SK-N-SH treated with all-trans-retinoic acid at 6 μM for 48 hours (cell line): Measurements from ENCODE around the gene LYPD6B.

Experiments used
- ARNTL ChIP-seq: fragments of 450-650 bp; formaldehyde crosslinking; IDR thresholded peaks from 2 replicates; pipeline ENCODE4 v1.5.0; 2020; ENCODE audit warnings: low read depth, mild to moderate bottlenecking, moderate library complexity, borderline replicate concordance
- CSDC2 ChIP-seq: fragments of 250-450 bp; sonication (Bioruptor Pico); IDR thresholded peaks from 2 replicates; pipeline ENCODE4 v1.5.0; 2020; ENCODE audit warnings: mild to moderate bottlenecking, moderate library complexity
- ESRRG ChIP-seq: fragments of 250-450 bp; sonication (Bioruptor Pico); IDR thresholded peaks from 2 replicates; pipeline ENCODE4 v1.6.1; 2021; ENCODE audit warnings: mild to moderate bottlenecking
- GLIS3 ChIP-seq: fragments of 250-450 bp; sonication (Bioruptor Pico); IDR thresholded peaks from 2 replicates; pipeline ENCODE4 v1.5.0; 2020; ENCODE audit warnings: mild to moderate bottlenecking, moderate library complexity
- RARB ChIP-seq: fragments of 250-450 bp; sonication (Bioruptor Pico); IDR thresholded peaks from 2 replicates; pipeline ENCODE4 v1.8.0; 2021; ENCODE audit warnings: mild to moderate bottlenecking, moderate library complexity
- TCF4 ChIP-seq: fragments of 250-450 bp; sonication (Bioruptor Pico); IDR thresholded peaks from 2 replicates; pipeline ENCODE4 v1.8.0; 2021; ENCODE audit warnings: mild to moderate bottlenecking, moderate library complexity, borderline replicate concordance
- ZFP3 ChIP-seq: fragments of 250-450 bp; sonication (Bioruptor Pico); IDR thresholded peaks from 2 replicates; pipeline ENCODE4 v1.5.0; 2020; ENCODE audit warnings: mild to moderate bottlenecking, moderate library complexity
- ZFP30 ChIP-seq: fragments of 450-650 bp; formaldehyde crosslinking; IDR thresholded peaks from 2 replicates; pipeline ENCODE4 v1.5.0; 2022; ENCODE audit warnings: mild to moderate bottlenecking, moderate library complexity
- ZNF565 ChIP-seq: fragments of 450-650 bp; formaldehyde crosslinking; conservative IDR thresholded peaks from 2 replicates; pipeline ENCODE4 v1.5.0; 2020; ENCODE audit warnings: low read depth, mild to moderate bottlenecking, moderate library complexity
- TF ChIP-seq, protein P1 (sequence below): fragments of 250-450 bp; sonication (Bioruptor Pico); IDR thresholded peaks from 2 replicates; pipeline ENCODE4 v1.8.0; 2021; ENCODE audit warnings: low read depth, mild to moderate bottlenecking, moderate library complexity, borderline replicate concordance
- TF ChIP-seq, protein P2 (sequence below): fragments of 250-450 bp; sonication (Bioruptor Pico); IDR thresholded peaks from 2 replicates; pipeline ENCODE4 v1.5.1; 2020; ENCODE audit warnings: low read depth, mild to moderate bottlenecking, moderate library complexity
- TF ChIP-seq, protein P3 (sequence below): fragments of 250-450 bp; sonication (Bioruptor Pico); IDR thresholded peaks from 2 replicates; pipeline ENCODE4 v1.5.0; 2020; ENCODE audit warnings: mild to moderate bottlenecking, moderate library complexity
- TF ChIP-seq, protein P4 (sequence below): fragments of 250-450 bp; sonication (Bioruptor Pico); IDR thresholded peaks from 2 replicates; pipeline ENCODE4 v1.8.0; 2020; ENCODE audit warnings: mild to moderate bottlenecking, moderate library complexity, borderline replicate concordance
- TF ChIP-seq, protein P5 (sequence below): fragments of 250-450 bp; sonication (Bioruptor Pico); IDR thresholded peaks from 2 replicates; pipeline ENCODE4 v1.5.1; 2021; ENCODE audit warnings: mild to moderate bottlenecking, moderate library complexity

DNA sequence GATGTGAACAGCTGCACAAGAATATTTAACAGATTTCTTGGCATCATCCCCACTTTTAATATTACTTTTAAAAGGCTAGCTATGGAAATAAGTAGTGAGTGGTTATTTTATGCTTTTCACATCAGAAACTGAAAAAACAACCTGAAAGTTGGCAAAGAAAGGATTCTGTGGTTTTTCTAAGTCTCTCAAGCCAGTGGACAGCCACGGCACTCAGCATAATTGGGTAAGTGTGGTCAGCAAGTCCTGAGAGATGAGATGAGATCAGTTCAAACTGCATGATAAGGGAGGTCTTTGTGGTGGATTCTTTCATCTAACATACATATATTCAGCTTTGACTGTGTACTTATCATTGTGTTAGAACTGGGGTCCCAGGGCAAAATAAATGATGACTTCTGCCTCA is 105.2 kb downstream of the LYPD6B start:
- no peak for TF ChIP-seq TCF4 (CRISPR knock-in tag)
- TF ChIP-seq, protein P1, sequence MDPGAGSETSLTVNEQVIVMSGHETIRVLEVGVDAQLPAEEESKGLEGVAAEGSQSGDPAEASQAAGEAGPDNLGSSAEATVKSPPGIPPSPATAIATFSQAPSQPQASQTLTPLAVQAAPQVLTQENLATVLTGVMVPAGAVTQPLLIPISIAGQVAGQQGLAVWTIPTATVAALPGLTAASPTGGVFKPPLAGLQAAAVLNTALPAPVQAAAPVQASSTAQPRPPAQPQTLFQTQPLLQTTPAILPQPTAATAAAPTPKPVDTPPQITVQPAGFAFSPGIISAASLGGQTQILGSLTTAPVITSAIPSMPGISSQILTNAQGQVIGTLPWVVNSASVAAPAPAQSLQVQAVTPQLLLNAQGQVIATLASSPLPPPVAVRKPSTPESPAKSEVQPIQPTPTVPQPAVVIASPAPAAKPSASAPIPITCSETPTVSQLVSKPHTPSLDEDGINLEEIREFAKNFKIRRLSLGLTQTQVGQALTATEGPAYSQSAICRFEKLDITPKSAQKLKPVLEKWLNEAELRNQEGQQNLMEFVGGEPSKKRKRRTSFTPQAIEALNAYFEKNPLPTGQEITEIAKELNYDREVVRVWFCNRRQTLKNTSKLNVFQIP (CRISPR knock-in tag), result no peak
- TF ChIP-seq, protein P2, sequence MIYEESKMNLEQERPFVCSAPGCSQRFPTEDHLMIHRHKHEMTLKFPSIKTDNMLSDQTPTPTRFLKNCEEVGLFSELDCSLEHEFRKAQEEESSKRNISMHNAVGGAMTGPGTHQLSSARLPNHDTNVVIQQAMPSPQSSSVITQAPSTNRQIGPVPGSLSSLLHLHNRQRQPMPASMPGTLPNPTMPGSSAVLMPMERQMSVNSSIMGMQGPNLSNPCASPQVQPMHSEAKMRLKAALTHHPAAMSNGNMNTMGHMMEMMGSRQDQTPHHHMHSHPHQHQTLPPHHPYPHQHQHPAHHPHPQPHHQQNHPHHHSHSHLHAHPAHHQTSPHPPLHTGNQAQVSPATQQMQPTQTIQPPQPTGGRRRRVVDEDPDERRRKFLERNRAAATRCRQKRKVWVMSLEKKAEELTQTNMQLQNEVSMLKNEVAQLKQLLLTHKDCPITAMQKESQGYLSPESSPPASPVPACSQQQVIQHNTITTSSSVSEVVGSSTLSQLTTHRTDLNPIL (CRISPR knock-in tag), result no peak
- no peak for TF ChIP-seq ZFP30 (CRISPR knock-in tag)
- no peak for TF ChIP-seq ZFP3 (CRISPR knock-in tag)
- TF ChIP-seq ZNF565 (CRISPR knock-in tag), result no peak
- TF ChIP-seq GLIS3, result no peak
- TF ChIP-seq, protein P3, sequence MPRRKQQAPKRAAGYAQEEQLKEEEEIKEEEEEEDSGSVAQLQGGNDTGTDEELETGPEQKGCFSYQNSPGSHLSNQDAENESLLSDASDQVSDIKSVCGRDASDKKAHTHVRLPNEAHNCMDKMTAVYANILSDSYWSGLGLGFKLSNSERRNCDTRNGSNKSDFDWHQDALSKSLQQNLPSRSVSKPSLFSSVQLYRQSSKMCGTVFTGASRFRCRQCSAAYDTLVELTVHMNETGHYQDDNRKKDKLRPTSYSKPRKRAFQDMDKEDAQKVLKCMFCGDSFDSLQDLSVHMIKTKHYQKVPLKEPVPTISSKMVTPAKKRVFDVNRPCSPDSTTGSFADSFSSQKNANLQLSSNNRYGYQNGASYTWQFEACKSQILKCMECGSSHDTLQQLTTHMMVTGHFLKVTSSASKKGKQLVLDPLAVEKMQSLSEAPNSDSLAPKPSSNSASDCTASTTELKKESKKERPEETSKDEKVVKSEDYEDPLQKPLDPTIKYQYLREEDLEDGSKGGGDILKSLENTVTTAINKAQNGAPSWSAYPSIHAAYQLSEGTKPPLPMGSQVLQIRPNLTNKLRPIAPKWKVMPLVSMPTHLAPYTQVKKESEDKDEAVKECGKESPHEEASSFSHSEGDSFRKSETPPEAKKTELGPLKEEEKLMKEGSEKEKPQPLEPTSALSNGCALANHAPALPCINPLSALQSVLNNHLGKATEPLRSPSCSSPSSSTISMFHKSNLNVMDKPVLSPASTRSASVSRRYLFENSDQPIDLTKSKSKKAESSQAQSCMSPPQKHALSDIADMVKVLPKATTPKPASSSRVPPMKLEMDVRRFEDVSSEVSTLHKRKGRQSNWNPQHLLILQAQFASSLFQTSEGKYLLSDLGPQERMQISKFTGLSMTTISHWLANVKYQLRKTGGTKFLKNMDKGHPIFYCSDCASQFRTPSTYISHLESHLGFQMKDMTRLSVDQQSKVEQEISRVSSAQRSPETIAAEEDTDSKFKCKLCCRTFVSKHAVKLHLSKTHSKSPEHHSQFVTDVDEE (CRISPR knock-in tag), result no peak
- no peak for TF ChIP-seq ESRRG (CRISPR knock-in tag)
- TF ChIP-seq ARNTL (CRISPR knock-in tag), result no peak
- TF ChIP-seq, protein P4, sequence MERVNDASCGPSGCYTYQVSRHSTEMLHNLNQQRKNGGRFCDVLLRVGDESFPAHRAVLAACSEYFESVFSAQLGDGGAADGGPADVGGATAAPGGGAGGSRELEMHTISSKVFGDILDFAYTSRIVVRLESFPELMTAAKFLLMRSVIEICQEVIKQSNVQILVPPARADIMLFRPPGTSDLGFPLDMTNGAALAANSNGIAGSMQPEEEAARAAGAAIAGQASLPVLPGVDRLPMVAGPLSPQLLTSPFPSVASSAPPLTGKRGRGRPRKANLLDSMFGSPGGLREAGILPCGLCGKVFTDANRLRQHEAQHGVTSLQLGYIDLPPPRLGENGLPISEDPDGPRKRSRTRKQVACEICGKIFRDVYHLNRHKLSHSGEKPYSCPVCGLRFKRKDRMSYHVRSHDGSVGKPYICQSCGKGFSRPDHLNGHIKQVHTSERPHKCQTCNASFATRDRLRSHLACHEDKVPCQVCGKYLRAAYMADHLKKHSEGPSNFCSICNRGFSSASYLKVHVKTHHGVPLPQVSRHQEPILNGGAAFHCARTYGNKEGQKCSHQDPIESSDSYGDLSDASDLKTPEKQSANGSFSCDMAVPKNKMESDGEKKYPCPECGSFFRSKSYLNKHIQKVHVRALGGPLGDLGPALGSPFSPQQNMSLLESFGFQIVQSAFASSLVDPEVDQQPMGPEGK (CRISPR knock-in tag), result no peak
- no peak for TF ChIP-seq CSDC2 (CRISPR knock-in tag)
- no peak for TF ChIP-seq RARB
- TF ChIP-seq, protein P5, sequence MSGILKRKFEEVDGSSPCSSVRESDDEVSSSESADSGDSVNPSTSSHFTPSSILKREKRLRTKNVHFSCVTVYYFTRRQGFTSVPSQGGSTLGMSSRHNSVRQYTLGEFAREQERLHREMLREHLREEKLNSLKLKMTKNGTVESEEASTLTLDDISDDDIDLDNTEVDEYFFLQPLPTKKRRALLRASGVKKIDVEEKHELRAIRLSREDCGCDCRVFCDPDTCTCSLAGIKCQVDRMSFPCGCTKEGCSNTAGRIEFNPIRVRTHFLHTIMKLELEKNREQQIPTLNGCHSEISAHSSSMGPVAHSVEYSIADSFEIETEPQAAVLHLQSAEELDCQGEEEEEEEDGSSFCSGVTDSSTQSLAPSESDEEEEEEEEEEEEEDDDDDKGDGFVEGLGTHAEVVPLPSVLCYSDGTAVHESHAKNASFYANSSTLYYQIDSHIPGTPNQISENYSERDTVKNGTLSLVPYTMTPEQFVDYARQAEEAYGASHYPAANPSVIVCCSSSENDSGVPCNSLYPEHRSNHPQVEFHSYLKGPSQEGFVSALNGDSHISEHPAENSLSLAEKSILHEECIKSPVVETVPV (CRISPR knock-in tag), result no peak
